G401.6 (cell line): ENCODE results near the gene KCNV2.

Experiments used
- FAIRE-seq: peaks from 2 replicates; lab custom pipeline; 2012; peaks lifted over from hg19 to GRCh38; lab: Jason Lieb, UNC

Gene KCNV2

DNA sequence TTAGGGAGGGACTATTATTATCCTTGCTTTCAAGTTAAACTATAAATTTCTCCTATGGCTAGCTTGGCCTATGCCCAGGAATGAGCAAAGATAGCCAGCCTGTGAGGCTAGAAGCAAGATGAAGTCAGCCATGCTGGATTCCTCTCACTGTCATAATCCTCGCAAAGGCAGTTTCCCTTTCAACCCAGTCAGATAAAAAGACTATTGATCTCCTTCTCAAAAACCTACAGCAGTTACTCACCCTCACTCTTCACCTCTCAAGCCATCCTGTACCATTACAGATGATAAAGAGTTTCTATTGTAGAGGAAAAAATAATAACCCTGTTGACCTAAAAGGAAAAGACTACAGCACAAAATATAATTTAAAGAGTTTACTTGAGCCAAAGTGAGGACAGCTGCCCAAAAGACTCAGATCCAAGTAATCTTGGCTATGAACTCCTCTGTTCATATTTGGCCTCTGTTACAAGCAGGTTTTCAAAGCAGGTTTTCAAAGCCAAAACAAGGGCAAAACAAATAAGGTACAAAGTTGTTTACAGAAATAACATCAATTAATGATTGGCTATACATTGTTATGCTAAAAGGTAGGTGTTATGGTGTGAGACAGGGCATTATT is 41.7 kb downstream of the KCNV2 start:
- no peak for FAIRE-seq

DNA sequence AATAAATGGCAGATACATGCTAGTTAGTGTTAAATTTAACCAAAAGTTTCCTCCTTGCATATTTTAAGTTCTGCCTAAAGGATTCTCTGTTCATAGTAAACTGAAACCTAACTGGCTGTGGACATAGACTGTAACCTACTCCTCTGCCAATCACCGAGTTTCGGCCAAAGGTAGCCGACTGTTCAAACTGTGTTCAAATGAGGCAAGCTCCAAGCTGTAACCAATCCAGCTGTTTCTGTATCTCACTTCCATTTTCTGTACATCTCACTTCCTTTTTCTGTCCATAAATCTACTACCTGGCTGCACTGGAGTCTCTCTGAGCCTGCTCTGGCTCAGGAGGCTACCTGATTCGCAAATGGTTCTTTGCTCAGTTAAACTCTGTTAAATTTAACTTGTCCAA is 44.1 kb downstream of the KCNV2 start:
- no peak for FAIRE-seq

DNA sequence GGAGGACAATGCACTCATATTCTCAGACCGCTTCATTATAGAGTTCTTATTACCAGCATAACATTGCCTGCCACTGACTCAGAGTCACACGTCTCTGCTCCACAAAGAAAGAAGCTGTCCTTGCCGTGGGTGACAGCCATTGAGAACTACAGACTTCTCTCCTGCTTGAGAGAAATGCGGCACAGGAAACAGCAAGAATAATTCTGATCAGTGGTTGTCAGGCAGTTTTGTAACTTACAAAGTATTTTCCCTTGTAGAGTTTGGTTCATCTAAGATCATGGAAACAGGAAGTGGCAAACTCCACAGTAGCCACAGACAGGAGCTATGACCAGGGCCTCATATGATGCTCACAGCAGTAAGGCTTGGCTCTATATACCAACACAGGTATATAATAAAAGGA is 47.0 kb downstream of the KCNV2 start:
- FAIRE-seq, result no peak

DNA sequence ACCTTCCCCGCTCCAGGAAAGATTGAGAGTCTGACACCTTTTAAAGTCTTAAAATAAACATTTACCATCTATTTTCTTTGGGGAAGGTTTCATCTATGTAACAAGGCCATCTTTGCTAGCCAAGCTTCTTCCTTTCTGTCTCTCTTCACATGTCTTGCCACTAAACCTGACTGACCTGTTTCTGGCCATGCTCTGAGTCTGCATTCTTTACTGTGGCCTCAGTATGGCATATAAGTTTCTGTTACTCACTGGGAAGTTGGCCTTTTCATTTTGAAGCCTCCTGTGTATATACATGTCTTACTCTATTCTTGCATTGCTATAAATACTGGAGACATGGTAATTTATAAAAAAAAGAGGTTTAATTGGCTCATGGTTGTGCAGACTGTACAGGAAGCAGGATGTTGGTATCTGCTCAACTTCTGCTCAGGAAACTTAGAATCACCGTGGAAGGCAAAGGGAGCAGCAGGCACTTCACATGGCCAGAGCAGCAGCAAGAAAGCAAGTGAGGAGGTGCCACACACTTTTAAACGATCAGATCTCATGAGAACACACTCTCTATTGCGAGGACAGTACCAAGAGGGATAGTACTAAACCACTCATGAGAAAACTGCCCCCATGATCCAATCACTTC is 48.1 kb downstream of the KCNV2 start:
- no peak for FAIRE-seq

DNA sequence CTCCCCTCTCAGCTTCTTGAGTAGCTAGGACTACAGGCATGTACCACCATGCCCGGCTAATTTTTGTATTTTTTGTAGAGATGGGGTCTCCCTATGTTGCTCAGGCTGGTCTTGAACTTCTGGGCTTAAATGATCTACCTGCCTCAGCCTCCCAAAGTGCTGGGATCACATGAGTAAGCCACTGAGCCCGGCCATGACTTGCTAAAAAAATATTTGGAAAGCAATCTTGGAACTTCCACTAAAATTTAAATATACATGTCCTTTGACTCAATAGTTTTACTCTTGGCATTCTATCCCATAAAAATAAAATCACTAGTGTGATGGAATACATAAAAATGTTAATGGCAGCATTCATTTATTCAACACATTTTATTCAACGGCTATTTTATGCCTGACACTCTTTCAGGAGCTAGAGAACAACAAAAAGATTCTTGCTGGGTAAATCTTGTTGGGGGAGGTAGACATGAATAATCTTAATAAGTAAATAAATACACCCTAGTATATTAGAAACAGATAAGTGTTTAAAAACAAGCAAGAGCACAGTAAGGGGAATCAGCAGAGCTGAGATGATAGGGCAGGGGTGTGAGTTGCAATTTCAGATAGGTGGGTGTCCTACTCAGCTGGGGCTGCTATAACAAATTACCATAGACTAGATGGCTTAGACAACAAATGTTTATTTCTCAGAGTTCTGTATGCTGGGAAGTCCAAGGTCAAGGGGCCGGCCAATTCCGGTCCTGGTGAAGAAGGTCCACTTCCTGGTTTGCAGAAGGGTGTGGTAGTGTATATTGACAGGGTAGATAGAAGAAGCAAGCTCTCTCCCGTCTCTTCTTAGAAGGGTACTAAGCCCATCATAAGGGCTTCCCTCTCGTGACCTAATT is 50.7 kb downstream of the KCNV2 start:
- FAIRE-seq, result no peak

DNA sequence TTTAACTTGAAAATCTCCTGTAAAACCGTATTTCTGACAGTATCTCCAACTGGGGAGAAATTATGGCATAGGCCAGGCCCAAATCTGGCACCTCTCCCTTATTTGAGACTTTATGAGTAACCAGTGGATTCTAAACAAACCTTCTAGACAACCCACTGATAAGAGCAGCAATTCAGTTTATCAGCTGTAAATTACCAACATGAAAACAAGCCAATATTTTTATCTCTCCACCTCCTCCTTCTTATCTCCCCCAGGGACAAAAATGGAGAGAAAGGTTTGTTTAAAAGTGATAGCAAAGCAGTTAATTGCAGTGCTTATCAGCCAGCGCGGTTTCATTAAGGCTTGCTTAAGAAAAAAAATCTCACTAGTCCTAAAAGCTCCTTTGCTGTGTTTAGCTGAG is 53.8 kb downstream of the KCNV2 start:
- no peak for FAIRE-seq

DNA sequence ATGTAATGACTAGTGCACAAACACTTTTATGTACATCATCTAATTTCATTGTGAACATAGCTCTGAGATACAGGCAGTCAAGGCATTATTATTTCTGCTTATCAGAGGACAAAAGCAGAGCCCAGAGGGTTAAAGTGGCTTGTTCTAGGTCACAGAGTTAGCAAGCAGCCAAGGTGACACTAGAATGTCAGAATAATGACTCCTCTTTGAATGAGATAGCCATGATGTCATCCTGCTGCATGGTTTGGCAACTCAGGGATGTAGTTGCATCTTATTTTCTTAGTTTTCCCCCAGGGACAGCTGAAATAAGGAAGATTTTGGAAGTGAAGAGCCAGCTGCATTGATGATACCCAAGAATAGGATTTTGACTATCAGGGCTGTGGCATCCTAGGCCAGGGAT is 54.4 kb downstream of the KCNV2 start:
- FAIRE-seq, result no peak

DNA sequence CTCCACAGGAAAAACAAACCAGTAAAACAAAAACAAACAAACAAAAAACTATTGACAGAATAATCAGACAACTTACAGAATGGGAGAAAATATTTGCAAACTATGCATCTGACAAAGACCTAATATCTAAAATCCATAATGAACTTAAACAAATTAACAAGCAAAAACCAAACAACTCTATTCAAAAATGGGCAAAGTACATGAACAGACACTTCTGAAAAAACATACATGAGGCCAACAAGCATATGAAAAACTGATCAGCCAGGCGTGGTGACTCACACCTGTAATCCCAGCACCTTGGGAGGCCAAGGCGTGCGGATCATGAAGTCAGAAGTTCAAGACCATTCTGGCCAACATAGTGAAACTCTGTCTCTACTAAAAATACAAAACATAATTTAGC is 60.1 kb downstream of the KCNV2 start:
- FAIRE-seq, result no peak

DNA sequence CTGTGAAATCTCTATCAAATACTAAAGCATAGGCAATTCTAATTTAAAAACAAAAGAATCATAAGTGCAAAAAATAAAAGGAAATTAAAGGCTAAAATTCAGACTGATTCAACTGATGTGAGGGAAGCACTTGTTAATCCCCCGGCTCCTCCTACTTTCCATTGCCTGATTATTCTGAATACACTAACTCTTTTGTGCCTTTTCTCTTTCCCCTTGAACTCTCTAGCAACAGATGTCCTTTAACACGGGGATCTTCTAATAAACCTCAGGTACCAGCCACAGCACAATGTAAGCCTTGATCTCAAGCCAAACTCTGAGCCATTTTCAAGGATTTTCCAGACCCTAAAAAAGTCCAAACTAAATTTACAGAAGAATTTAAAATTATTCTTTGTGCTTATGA is 61.5 kb downstream of the KCNV2 start:
- no peak for FAIRE-seq
